Retinal pigment epithelial cell (primary cell): Measurements from ENCODE around the gene RCHY1.
"Not testable (repeated sequence)": the region's sequence is repeated elsewhere in the genome, so short reads cannot be mapped to it uniquely, and the experiment has no call there.

Experiments used
- DNase-seq: peaks from one replicate; pipeline ENCODE4 v3.0.0-alpha.2; 2010; ENCODE audit warnings: low read depth
- H3K4me3 ChIP-seq: 2 replicates; pipeline ENCODE4 v1.5.1; 2011; ENCODE audit warnings: mild to moderate bottlenecking, low read length, control low read depth, moderate library complexity
- TF ChIP-seq, protein P1 (sequence below): conservative IDR thresholded peaks from 2 replicates; pipeline ENCODE4 v1.5.1; 2011; ENCODE audit warnings: low read depth, low read length, control low read depth, inconsistent platforms

RCHY1 gene

GRCh38 chr4:75513526-75514130, 575 bp downstream of the RCHY1 start:
- peak overlapping the region; percentile 88 for H3K4me3 ChIP-seq
- no peak for DNase-seq
- TF ChIP-seq, protein P1, sequence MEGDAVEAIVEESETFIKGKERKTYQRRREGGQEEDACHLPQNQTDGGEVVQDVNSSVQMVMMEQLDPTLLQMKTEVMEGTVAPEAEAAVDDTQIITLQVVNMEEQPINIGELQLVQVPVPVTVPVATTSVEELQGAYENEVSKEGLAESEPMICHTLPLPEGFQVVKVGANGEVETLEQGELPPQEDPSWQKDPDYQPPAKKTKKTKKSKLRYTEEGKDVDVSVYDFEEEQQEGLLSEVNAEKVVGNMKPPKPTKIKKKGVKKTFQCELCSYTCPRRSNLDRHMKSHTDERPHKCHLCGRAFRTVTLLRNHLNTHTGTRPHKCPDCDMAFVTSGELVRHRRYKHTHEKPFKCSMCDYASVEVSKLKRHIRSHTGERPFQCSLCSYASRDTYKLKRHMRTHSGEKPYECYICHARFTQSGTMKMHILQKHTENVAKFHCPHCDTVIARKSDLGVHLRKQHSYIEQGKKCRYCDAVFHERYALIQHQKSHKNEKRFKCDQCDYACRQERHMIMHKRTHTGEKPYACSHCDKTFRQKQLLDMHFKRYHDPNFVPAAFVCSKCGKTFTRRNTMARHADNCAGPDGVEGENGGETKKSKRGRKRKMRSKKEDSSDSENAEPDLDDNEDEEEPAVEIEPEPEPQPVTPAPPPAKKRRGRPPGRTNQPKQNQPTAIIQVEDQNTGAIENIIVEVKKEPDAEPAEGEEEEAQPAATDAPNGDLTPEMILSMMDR, result no peak

DNA sequence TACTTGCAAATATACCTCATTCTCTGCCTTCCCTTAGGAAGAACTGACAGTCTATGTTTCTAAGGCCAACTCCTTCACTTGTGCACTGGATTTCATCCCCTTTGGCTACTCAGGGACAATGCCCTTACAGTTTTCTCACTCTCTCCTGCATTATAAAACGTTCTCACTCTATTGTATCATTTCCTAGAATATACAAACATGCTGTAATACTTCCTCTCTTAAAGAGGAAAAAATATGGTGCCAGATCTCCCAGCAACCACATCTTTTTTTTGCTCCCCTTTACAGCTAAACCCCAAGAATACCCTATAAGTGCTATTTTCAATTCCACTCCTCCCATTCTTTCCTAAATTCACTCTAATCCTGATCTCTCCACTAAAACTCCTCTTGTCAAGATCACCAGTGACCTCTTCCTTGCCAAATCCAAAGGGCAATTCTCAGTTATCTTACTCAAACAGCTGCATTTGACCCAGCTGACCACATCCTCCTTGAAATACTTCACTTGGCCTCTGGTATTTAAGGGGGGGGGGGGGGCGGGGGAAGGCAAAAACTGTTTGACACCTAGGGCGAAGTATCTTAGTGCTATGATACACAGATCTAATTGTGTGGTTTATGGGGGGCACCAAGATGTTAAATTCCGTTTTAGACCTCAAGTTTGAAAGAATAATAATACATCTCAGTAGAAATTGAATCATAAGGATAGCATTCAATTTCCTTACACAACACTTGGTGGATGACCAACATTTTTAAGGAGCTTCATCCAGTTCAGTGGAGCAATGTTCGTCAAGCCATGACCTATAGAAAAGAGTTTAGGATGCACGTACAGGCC, 1.6 kb downstream of the RCHY1 start:
- TF ChIP-seq, protein P1, result no peak
- no peak for DNase-seq
- H3K4me3 ChIP-seq, result peak overlapping the region; percentile 88

- no peak for DNase-seq
- no peak overlapping the region for H3K4me3 ChIP-seq
These were observed 2.4 kb downstream of the RCHY1 start for GRCh38 chr4:75511841-75512240.

DNA sequence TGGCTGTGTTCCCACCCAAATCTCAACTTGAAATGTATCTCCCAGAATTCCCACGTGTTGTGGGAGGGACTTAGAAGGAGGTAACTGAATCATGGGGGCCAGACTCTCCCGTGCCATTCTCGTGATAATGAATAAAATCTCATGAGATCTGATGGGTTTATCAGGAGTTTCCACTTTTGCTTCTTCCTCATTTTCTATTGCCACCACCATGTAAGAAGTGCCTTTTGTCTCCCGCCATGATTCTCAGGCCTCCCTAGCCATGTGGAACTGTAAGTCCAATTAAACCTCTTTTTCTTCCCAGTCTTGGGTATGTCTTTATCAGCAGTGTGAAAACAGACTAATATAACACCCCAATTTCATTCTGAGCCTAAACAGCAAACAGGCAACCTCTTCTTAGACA, 4.6 kb downstream of the RCHY1 start:
- DNase-seq, H3K4me3 ChIP-seq: not testable (repeated sequence)

More at GRCh38 chr4:75511841-75512240, 2.4 kb downstream of the RCHY1 start:
- TF ChIP-seq, protein P1, result no peak

DNA sequence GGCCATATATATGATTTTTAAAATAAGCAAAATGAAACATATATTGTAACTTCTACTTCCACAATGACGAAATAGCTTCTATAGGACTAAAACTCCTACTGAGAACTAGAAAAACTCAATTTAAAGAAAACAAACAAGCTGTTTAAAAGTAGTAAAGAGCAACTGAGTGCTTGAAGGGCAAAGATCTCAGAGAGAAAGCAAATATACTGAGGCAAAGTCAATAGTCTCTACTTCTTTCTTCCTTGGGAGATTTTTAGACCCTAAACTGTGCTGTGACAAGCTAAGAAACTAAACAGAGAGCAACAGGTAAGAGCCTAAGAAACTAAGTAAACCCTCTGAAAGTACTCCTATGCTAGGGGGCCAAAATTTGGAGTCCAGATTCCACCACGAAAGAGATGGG, 8.6 kb downstream of the RCHY1 start:
- TF ChIP-seq, protein P1, result no peak
- no peak for DNase-seq
- H3K4me3 ChIP-seq, result no peak overlapping the region

DNA sequence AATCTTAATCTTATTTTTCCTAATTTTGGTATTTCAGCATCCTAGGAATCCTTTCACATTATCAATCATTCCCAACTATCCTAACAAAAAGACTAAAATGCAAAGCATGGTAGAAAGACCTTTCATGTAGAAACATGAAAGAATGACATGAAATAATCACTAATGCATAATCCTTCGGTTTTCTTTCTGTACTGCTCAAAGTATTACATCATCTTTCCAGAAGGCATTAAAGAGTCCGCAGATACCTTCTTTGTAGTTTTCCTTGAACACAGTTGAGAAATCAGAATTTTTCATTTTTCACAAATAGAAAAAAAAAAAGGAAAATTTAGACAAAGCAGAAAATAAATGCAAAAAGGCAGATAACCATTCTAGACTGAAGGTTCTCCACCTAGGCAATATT, 11.5 kb downstream of the RCHY1 start:
- H3K4me3 ChIP-seq, result no peak overlapping the region
- no peak for DNase-seq
- TF ChIP-seq, protein P1, result no peak

DNA sequence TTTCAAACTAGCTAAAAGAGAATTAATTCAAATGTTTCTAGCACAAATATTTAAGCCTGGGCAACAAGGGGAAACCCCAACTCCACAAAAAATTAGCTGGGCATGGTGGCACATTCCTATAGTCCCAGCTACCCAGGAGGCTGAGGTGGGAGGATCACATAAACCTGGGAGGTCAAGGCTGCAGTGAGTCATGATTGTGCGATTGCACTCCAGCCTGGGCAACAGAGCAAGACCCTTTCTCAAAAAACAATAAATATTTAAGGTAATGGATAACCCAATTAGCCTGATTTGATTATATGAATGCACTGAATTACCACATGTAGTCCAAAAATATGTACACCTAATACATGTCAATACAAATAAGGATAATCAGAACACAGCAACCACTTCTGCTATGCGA, 14.3 kb downstream of the RCHY1 start:
- no peak for DNase-seq
- TF ChIP-seq, protein P1, result no peak
- no peak overlapping the region for H3K4me3 ChIP-seq
